ENCODE measurements around the gene LRCOL1.
"Not testable (repeated sequence)": the region's sequence is repeated elsewhere in the genome, so short reads cannot be mapped to it uniquely, and the experiment has no call there.

Gene LRCOL1

GRCh38 chr12:132600048-132601032 is 10.0 kb downstream of the LRCOL1 start:
- no peak for DNase-seq

- DNase-seq = not testable (repeated sequence)
Measured at GRCh38 chr12:132599502-132599901, 10.9 kb downstream of the LRCOL1 start.

- DNase-seq = no peak
Measured at GRCh38 chr12:132597333-132598316, 12.8 kb downstream of the LRCOL1 start.

GRCh38 chr12:132596016-132596415 is 14.4 kb downstream of the LRCOL1 start:
- no peak for DNase-seq

GRCh38 chr12:132595183-132595582 is 15.2 kb downstream of the LRCOL1 start:
- DNase-seq = no peak

GRCh38 chr12:132593938-132594358 is 16.4 kb downstream of the LRCOL1 start:
- peak; percentile 44 for DNase-seq

GRCh38 chr12:132593521-132593920 is 16.9 kb downstream of the LRCOL1 start:
- DNase-seq = no peak

- DNase-seq = no peak
Measured at GRCh38 chr12:132593071-132593470, 17.3 kb downstream of the LRCOL1 start.

- no peak for DNase-seq
Measured at GRCh38 chr12:132592282-132592970, 18.0 kb downstream of the LRCOL1 start.

- no peak for DNase-seq
Measured at GRCh38 chr12:132591107-132591935, 19.1 kb downstream of the LRCOL1 start.

GRCh38 chr12:132588821-132589669 is 21.3 kb downstream of the LRCOL1 start:
- DNase-seq = no peak

GRCh38 chr12:132588319-132588718 is 22.1 kb downstream of the LRCOL1 start:
- DNase-seq = no peak

GRCh38 chr12:132587781-132588180 is 22.6 kb downstream of the LRCOL1 start:
- no peak for DNase-seq

- no peak for DNase-seq
Measured at GRCh38 chr12:132586929-132587328, 23.5 kb downstream of the LRCOL1 start.

- DNase-seq = no peak
Measured at GRCh38 chr12:132585177-132585576, 25.2 kb downstream of the LRCOL1 start.

- no peak for DNase-seq
Measured at GRCh38 chr12:132584429-132584828, 26.0 kb downstream of the LRCOL1 start.

GRCh38 chr12:132583736-132584135 is 26.6 kb downstream of the LRCOL1 start:
- no peak for DNase-seq

- DNase-seq = no peak
Measured at GRCh38 chr12:132583411-132583710, 27.0 kb downstream of the LRCOL1 start.

GRCh38 chr12:132582582-132583410 is 27.6 kb downstream of the LRCOL1 start:
- no peak for DNase-seq

- no peak for DNase-seq
Measured at GRCh38 chr12:132582058-132582420, 28.3 kb downstream of the LRCOL1 start.
